ENCODE data around the gene GPRIN2.

DNA sequence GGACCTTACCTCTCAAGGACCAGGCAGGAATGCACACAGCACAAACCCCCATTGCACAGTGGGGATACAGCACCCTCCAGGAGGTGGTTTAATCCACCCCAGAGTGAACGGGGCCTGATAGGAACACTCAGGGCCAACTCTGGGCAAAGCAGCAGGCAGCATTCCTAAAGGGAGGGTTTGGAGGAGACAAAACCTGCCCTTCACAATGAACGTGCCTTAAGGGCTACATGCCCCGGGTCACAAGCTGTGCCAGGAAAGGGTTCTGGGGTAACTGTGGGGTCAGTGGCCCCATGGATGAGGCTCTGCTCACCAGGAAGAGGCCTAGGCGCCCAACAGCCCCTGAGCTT lies 1.1 kb downstream of the GPRIN2 start:
- TF ChIP-seq CTCF (IDR thresholded peaks at IDR 0.05; ENCODE audit: insufficient read depth, low read length, poor library complexity, severe bottlenecking) (no peak), EZH2phosphoT487 (conservative IDR thresholded peaks at IDR 0.05; ENCODE audit: low read length) (no peak)

All from SU-DHL-6 (cell line).